MCF 10A (cell line): ENCODE data around the gene CYP4F8. TPM values are rescaled to one million over a fixed set of nuclear protein-coding genes. Genes with fewer than 3 reads are reported as not detected.
"Not testable (repeated sequence)": the region's sequence is repeated elsewhere in the genome, so short reads cannot be mapped to it uniquely, and the experiment has no call there.

ENCODE experiments used
- BruUV-seq: library from RNA; stranded (reverse); fragments of 400-500 nt; replicated peaks from 2 replicates; lab custom pipeline; 2021; lab: Mats Ljungman, UMichigan
- CTCF ChIA-PET: fragments of 300-600 bp; sonication (Branson Sonifier 250); formaldehyde crosslinking; extraction: SDS; loops from one replicate; lab custom pipeline; 2021; ENCODE audit warnings: antibody characterized with exemption, inconsistent platforms; lab: Yijun Ruan, JAX
- POLR2A ChIA-PET: fragments of 300-600, 350-650 bp; sonication (Branson Sonifier 250); formaldehyde crosslinking; extraction: SDS; loops from one replicate; lab custom pipeline; 2020; ENCODE audit warnings: antibody characterized with exemption, inconsistent platforms; lab: Yijun Ruan, JAX
- DNase-seq: peaks from one replicate; pipeline ENCODE4 v3.0.0-alpha.2; 2018; ENCODE audit not compliant: unreplicated experiment
- H3K27ac Mint-ChIP-seq: one replicate; pipeline ENCODE4 v1.8.0; 2022; ENCODE audit warnings: mild to moderate bottlenecking, low read depth, mixed read lengths; ENCODE audit not compliant: unreplicated experiment
- H3K27me3 Mint-ChIP-seq: one replicate; pipeline ENCODE4 v1.8.0; 2022; ENCODE audit warnings: mixed read lengths; ENCODE audit not compliant: insufficient read depth, unreplicated experiment
- H3K36me3 Mint-ChIP-seq: one replicate; pipeline ENCODE4 v1.8.0; 2022; ENCODE audit warnings: mild to moderate bottlenecking, moderate library complexity, mixed read lengths; ENCODE audit not compliant: insufficient read depth, unreplicated experiment
- H3K4me1 Mint-ChIP-seq: one replicate; pipeline ENCODE4 v1.8.0; 2022; ENCODE audit warnings: mixed read lengths; ENCODE audit not compliant: insufficient read depth, unreplicated experiment
- H3K4me3 Mint-ChIP-seq: one replicate; pipeline ENCODE4 v1.8.0; 2022; ENCODE audit warnings: mild to moderate bottlenecking, moderate library complexity, mixed read lengths; ENCODE audit not compliant: unreplicated experiment
- H3K9me3 Mint-ChIP-seq: one replicate; pipeline ENCODE4 v1.8.0; 2022; ENCODE audit warnings: mixed read lengths; ENCODE audit not compliant: unreplicated experiment
- intact Hi-C: fragments of 100-400 bp; cut with micrococcal nuclease; formaldehyde crosslinking; loops from 2 replicates; pipeline ENCODE4 v1.14.1; 2022
- total RNA-seq: library from RNA; stranded (reverse); gene quantifications from 2 replicates; pipeline ENCODE4 v1.2.3, GENCODE V29; 2022
- TF ChIP-seq, protein P1 (sequence below): fragments of 200-600 bp; IDR thresholded peaks from one replicate; pipeline ENCODE4 v1.8.0; 2022; ENCODE audit warnings: antibody characterized with exemption, mild to moderate bottlenecking; ENCODE audit not compliant: unreplicated experiment

CYP4F8 gene
- total RNA-seq, 1 experiment from 2014 or later, result not detected

DNA sequence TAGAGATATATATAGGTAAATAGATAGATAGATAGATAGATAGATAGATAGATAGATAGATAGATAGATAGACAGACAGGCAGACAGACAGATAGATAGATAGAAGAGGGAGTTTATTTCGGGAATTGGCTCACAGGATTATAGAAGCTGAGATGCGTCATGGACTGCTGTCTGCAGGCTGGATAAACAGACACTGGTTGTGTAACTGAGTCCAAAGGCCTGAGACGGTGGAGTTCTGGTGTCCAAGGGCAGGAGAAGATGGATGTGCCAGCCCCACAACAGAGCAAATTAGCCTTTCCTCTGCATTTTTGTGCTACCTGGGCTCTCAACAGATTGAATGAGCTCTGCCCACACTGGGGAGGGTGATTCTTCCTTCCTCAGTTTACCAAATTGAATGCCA is 28.4 kb downstream of the CYP4F8 start:
- Mint-ChIP-seq H3K27me3 (no peaks in the 10 kb centered on the region), H3K9me3 (peaks cover 33% of the 10 kb centered on the region), H3K4me3 (no peak overlapping the region), H3K4me1 (peaks cover 20% of the 10 kb centered on the region), H3K36me3 (no peaks in the 10 kb centered on the region), H3K27ac (no peak overlapping the region)
- intact Hi-C loops, result no loop called here
- no TSS peak for BruUV-seq
- DNase-seq, result no peak
- TF ChIP-seq, protein P1, sequence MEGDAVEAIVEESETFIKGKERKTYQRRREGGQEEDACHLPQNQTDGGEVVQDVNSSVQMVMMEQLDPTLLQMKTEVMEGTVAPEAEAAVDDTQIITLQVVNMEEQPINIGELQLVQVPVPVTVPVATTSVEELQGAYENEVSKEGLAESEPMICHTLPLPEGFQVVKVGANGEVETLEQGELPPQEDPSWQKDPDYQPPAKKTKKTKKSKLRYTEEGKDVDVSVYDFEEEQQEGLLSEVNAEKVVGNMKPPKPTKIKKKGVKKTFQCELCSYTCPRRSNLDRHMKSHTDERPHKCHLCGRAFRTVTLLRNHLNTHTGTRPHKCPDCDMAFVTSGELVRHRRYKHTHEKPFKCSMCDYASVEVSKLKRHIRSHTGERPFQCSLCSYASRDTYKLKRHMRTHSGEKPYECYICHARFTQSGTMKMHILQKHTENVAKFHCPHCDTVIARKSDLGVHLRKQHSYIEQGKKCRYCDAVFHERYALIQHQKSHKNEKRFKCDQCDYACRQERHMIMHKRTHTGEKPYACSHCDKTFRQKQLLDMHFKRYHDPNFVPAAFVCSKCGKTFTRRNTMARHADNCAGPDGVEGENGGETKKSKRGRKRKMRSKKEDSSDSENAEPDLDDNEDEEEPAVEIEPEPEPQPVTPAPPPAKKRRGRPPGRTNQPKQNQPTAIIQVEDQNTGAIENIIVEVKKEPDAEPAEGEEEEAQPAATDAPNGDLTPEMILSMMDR, result no peak
- ChIA-PET POLR2A (no interaction called here), CTCF (no interaction called here)

DNA sequence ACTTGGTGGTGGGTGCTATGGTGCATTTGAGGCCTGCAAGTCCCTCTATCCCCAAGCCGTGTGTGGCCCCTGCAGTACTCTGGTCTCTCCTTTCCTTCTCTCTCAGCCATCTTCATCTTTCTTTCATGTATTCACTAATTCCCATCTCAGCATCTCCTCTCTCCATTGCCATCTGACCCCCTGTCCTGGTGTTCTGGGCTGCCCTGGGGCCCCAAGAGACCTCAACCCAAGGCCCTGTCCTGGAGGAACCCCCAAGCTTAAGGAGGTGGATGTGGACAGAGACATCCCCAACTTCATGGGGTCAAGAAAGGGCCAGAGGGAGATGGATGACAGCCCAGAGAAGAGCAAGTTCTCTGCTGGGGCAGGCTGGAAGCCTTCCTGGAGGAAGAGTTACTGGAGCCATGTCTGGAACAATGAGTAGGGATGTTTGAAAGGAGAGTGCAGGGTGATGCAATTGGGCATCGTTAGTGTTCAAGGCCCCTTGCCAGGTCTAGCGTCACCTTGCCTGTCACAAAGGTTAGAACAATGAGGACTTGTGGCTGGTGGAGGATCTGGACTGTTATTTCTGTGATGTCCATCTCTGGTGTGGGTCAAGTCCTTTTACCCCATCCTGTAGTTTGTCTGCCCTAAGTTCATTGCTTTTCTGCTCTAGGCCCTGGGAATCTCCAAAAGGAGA is 29.2 kb downstream of the CYP4F8 start:
- Mint-ChIP-seq H3K9me3 (peaks cover 35% of the 10 kb centered on the region), H3K36me3 (no peaks in the 10 kb centered on the region), H3K4me3 (no peak overlapping the region), H3K27ac (no peak overlapping the region), H3K27me3 (no peaks in the 10 kb centered on the region), H3K4me1 (peaks cover 20% of the 10 kb centered on the region)
- ChIA-PET POLR2A (no interaction called here), CTCF (no interaction called here)
- TF ChIP-seq, protein P1, result no peak
- no TSS peak for BruUV-seq
- intact Hi-C loops, result no loop called here
- no peak for DNase-seq

DNA sequence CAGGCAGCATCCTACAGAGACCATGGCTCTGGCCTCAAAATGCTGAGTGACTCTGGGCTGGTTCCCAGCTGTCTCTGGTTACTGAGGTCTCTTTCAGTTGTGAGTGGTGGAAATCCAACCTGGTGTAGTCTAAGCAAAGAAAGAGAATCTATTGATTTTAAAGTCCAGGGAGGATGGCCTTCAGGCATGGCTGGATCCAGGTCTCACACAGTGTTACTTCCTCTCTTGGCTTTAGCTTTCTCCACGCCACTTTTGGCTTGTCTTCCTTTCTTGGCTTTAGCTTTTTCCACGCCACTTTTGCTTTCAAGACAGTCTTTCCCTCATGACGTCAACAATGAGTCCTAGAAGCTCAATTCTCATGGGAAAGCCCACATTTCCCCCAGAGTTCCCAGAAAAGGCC is 29.8 kb downstream of the CYP4F8 start:
- Mint-ChIP-seq H3K36me3 (no peaks in the 10 kb centered on the region), H3K4me1 (peaks cover 20% of the 10 kb centered on the region), H3K9me3 (peaks cover 41% of the 10 kb centered on the region), H3K27me3 (no peaks in the 10 kb centered on the region), H3K27ac (no peak overlapping the region), H3K4me3 (no peak overlapping the region)
- no peak for DNase-seq
- no TSS peak for BruUV-seq
- intact Hi-C loops, result no loop called here
- POLR2A ChIA-PET, result no interaction called here
- CTCF ChIA-PET, result interaction anchor here (0.8 kb wide), 1 partner anchor 467 kb away, joined by 3 read pairs; no protein-coding TSS in a partner anchor
- TF ChIP-seq, protein P1, result no peak

DNA sequence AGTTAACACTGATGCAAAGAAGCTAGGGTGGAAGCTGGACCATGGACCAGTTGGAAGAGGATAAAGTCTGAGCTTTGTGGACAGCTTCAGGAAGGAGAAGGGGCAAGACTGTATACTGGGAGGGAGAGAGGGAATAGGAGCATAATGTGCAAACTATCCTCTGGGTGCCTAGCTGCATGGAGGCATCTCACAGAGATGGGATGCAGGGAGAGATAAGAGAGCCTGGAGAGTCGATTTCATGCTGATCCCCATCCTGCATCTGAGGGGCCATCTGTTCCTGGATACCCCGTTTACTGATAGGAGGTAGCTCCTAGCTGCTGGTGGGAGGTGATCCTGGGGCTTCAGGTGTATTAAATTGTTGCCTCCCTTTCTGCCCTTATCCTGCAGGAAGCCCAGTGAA is 34.5 kb downstream of the CYP4F8 start:
- H3K27me3 Mint-ChIP-seq, result peaks cover 10% of the 10 kb centered on the region
- POLR2A ChIA-PET, result no interaction called here
- intact Hi-C loops, result no loop called here
- no peaks in the 10 kb centered on the region for H3K4me1 Mint-ChIP-seq
- TF ChIP-seq, protein P1, result no peak
- H3K9me3 Mint-ChIP-seq, result peaks cover 51% of the 10 kb centered on the region
- no peak for DNase-seq
- CTCF ChIA-PET, result interaction anchor here (1.2 to 4.2 kb wide), 2 partner anchors 19 to 161 kb away, joined by 3 to 22 read pairs; no protein-coding TSS in a partner anchor
- no TSS peak for BruUV-seq
- H3K4me3 Mint-ChIP-seq, result no peak overlapping the region
- H3K27ac Mint-ChIP-seq, result no peak overlapping the region
- H3K36me3 Mint-ChIP-seq, result no peaks in the 10 kb centered on the region

DNA sequence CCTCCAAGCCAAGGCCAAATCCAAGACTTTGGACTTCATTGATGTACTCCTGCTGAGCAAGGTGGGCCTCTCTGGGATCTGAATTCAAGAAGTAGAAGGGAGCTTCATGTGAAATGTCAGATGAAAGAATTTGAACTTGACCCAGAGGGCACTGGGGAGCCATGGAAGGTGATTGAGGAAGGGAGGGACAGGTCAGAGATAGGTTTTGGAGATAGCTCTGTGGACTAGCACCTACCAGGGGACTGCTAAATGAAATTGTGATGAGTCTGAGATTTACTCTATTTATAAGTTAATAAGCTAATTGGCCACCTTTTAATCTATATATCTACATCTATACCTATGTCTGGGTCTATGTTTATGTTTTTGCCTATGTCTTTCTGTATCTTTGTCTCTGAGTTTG is 35.1 kb downstream of the CYP4F8 start:
- H3K4me3 Mint-ChIP-seq, DNase-seq, BruUV-seq, intact Hi-C loops, H3K36me3 Mint-ChIP-seq, POLR2A ChIA-PET, H3K27ac Mint-ChIP-seq, H3K4me1 Mint-ChIP-seq: not testable (repeated sequence)
- Mint-ChIP-seq H3K27me3 (peaks cover 14% of the 10 kb centered on the region), H3K9me3 (peaks cover 52% of the 10 kb centered on the region)
- CTCF ChIA-PET, result interaction anchor here (1.2 to 4.2 kb wide), 2 partner anchors 20 to 160 kb away, joined by 3 to 22 read pairs; no protein-coding TSS in a partner anchor
